BJ (cell line): Measurements from ENCODE around the gene ADCYAP1R1. TPM values are rescaled to one million over a fixed set of nuclear protein-coding genes. Genes with fewer than 3 reads are reported as not detected.
"Not testable (repeated sequence)": the region's sequence is repeated elsewhere in the genome, so short reads cannot be mapped to it uniquely, and the experiment has no call there.

ENCODE experiments used
- CTCF ChIA-PET: fragments of 350-600 bp; formaldehyde crosslinking; extraction: SDS; loops from one replicate; lab custom pipeline; 2021; ENCODE audit warnings: antibody characterized with exemption, inconsistent platforms; lab: Yijun Ruan, JAX
- POLR2A ChIA-PET: fragments of 300-600 bp; sonication (Branson Sonifier 250); formaldehyde crosslinking; extraction: SDS; loops from one replicate; lab custom pipeline; 2021; ENCODE audit warnings: antibody characterized with exemption; lab: Charles Lee
- DNase-seq: peaks from one replicate; pipeline ENCODE4 v3.0.0-alpha.2; 2011; ENCODE audit warnings: low read depth
- H3K27me3 ChIP-seq: 2 replicates; pipeline ENCODE4 v1.6.0; 2011; ENCODE audit warnings: low read length; ENCODE audit not compliant: control insufficient read depth, insufficient read depth
- H3K36me3 ChIP-seq: 2 replicates; pipeline ENCODE4 v1.5.1; 2011; ENCODE audit warnings: low read length; ENCODE audit not compliant: control insufficient read depth, insufficient read depth
- H3K4me3 ChIP-seq: 2 replicates; pipeline ENCODE4 v1.5.1; 2011; ENCODE audit warnings: low read depth, mild to moderate bottlenecking, control low read depth, low read length
- polyA plus RNA-seq: library from polyadenylated mRNA; depleted of rRNA; stranded (reverse); fragments of >200 nt; gene quantifications from 2 replicates; pipeline ENCODE4 v1.2.3, GENCODE V29; 2011; rRNA removed
- small RNA-seq: library from RNA; depleted of rRNA; stranded (forward); fragments of <200 nt; gene quantifications from one replicate; pipeline ENCODE3, GENCODE V24; 2012; ENCODE audit warnings: low replicate concordance, low read depth; ENCODE audit not compliant: insufficient read length
- TF ChIP-seq, protein P1 (sequence below): IDR thresholded peaks from 2 replicates; pipeline ENCODE4 v1.5.1; 2011; ENCODE audit warnings: low read depth, mild to moderate bottlenecking, control low read depth, inconsistent platforms, low read length, moderate library complexity; ENCODE audit not compliant: insufficient read depth

The ADCYAP1R1 gene
- polyA plus RNA-seq, 1 experiment, result not detected

DNA sequence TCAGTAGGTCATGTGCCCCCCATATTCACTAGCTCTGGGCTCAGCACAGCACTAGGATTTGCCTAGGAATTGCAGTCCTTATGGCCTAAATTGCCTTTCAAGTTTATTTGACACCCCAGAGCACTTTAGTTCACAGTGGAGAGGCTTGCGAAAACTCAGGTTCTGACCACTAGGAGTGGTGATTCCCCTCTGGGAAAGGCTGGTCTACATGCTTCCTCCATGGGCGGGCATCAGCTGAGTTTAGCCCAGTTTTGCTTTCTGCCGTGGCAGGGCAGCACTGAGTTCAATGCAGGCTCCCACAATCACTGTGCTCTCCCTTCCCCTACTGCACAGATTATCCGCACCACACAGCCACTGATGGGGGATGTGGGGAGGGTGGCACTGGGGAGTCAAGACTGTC is 94.4 kb downstream of the ADCYAP1R1 start:
- no peaks in the 10 kb centered on the region for H3K27me3 ChIP-seq
- H3K36me3 ChIP-seq, result no peaks in the 10 kb centered on the region
- ChIA-PET POLR2A (no interaction called here), CTCF (no interaction called here)
- DNase-seq, result no peak
- H3K4me3 ChIP-seq, result no peak overlapping the region
- TF ChIP-seq, protein P1, sequence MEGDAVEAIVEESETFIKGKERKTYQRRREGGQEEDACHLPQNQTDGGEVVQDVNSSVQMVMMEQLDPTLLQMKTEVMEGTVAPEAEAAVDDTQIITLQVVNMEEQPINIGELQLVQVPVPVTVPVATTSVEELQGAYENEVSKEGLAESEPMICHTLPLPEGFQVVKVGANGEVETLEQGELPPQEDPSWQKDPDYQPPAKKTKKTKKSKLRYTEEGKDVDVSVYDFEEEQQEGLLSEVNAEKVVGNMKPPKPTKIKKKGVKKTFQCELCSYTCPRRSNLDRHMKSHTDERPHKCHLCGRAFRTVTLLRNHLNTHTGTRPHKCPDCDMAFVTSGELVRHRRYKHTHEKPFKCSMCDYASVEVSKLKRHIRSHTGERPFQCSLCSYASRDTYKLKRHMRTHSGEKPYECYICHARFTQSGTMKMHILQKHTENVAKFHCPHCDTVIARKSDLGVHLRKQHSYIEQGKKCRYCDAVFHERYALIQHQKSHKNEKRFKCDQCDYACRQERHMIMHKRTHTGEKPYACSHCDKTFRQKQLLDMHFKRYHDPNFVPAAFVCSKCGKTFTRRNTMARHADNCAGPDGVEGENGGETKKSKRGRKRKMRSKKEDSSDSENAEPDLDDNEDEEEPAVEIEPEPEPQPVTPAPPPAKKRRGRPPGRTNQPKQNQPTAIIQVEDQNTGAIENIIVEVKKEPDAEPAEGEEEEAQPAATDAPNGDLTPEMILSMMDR, result no peak

DNA sequence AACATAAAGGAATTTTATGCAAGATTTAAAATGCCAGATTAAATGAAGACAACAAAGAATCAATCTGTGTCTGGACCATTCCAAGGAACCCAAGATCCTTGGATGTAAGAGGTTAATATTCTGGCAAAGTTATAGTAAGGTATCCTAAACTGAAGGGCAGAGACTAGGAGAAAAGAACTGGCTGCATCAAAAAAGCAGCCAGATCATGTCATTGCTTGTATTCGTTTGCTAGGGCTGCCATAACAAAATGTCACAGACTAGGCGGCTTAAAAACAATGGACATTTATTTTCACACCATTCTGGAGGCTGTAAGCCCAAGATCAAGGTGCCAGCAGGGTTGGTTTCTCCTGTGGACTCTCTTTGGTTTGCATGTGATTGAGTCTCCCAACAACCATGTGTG is 99.7 kb downstream of the ADCYAP1R1 start:
- TF ChIP-seq, protein P1, result no peak
- ChIA-PET CTCF (no interaction called here), POLR2A (no interaction called here)
- H3K36me3 ChIP-seq, result no peaks in the 10 kb centered on the region
- DNase-seq, result no peak
- no peaks in the 10 kb centered on the region for H3K27me3 ChIP-seq
- H3K4me3 ChIP-seq, result no peak overlapping the region

DNA sequence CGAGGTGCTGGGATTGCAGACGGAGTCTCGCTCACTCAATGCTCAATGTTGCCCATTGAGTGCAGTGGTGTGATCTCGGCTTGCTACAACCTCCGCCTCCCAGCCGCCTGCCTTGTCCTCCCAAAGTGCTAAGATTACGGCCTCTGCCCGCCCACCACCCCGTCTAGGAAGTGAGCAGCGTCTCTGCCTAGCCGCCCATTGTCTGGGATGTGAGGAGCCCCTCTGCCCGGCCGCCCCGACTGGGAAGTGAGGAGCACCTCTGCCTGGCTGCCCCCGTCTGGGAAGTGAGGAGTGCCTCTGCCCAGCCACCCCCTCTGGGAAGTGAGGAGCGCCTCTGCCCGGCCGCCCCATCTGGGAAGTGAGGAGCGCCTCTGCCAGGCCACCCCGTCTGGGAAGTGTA is 101.2 kb downstream of the ADCYAP1R1 start:
- CTCF ChIA-PET, result interaction anchor here (0.9 kb wide), 1 partner anchor 28 kb away, joined by 3 read pairs; no protein-coding TSS in a partner anchor
- not testable (repeated sequence) for H3K4me3 ChIP-seq

DNA sequence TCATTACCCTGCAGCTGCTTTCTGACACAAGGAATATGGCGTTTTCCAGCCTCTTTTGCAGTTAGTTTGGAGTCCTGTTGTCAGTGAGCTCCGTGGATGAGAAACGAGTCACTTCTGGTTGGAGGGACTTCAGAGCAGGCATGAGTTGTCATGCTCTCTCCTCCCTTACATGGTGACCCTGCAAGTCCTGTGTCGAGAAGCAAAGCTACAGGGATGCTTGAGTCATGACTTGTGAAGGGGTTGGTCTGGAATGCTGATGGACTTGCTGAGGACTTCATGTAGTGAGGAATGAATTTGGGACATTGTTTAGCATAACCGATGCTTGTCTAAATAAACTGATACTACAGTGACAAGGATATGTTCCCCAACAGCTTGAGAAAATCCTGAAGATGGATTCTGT is 108.8 kb downstream of the ADCYAP1R1 start:
- Histone ChIP-seq H3K36me3 (no peaks in the 10 kb centered on the region), H3K4me3 (no peak overlapping the region), H3K27me3 (no peaks in the 10 kb centered on the region)
- ChIA-PET POLR2A (no interaction called here), CTCF (interaction anchor here (1.2 to 2.0 kb wide), 2 partner anchors 26 to 32 kb away, joined by 4 to 7 read pairs; no protein-coding TSS in a partner anchor)
- TF ChIP-seq, protein P1, result no peak
- no peak for DNase-seq

More for the DNA sequence above, 101.2 kb downstream of the ADCYAP1R1 start:
- POLR2A ChIA-PET, DNase-seq, H3K36me3 ChIP-seq, H3K27me3 ChIP-seq: not testable (repeated sequence)

Small RNAs within 50 kb of the gene (small RNA-seq; reads per million reads assigned to genes)
- not detected for gene AC006466.1

Other genes starting within 250 kb of the ADCYAP1R1 start
- gene AQP1, start 140.5 kb upstream of the ADCYAP1R1 start, polyA plus RNA-seq, result 2.3 and 3.9 TPM in 2 replicates
- not detected in 2 replicates for gene GHRHR, start 88.4 kb upstream of the ADCYAP1R1 start, polyA plus RNA-seq